GM12891 (cell line): ENCODE results near the gene SLC43A1.

Source experiments
- PAX5 ChIP-seq: IDR thresholded peaks from 2 replicates; pipeline ENCODE4 v1.6.1; 2011; ENCODE audit warnings: low read length, moderate library complexity, mild to moderate bottlenecking; ENCODE audit not compliant: insufficient read depth, severe bottlenecking
- POLR2A ChIP-seq: IDR thresholded peaks from 2 replicates; pipeline ENCODE4 v1.6.1; 2011; ENCODE audit warnings: low read depth, low read length, control low read depth
- POLR2AphosphoS5 ChIP-seq: IDR thresholded peaks from 2 replicates; pipeline ENCODE4 v1.6.1; 2011; ENCODE audit warnings: low read depth, low read length, control low read depth
- TAF1 ChIP-seq: IDR thresholded peaks from 2 replicates; pipeline ENCODE4 v1.6.1; 2011; ENCODE audit warnings: low read depth, low read length, control low read depth

DNA sequence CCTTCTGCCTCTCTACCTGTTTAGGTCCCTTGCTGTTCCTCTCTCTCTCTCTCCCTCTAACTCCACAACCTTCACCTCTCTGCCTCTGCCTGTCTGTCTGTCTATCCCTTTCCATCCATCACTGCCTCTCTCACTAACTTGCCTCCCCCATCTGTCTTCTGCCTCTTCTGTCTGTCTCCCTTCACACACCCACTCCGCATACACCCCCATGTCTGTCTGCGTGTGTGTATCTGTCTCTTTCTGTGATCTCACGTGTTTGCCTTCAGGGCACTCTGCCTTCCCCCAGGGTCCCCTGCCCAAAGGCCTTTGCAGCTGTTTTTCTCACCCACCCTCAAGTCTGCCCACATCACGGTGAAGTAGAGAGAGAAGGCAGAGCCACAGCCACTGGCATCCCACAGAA is 47.2 kb downstream of the SLC43A1 start:
- no peak for TF ChIP-seq TAF1
- no peak for TF ChIP-seq POLR2A
- TF ChIP-seq POLR2AphosphoS5, result no peak
- no peak for TF ChIP-seq PAX5
